Psoas muscle (tissue), 8 donors: ENCODE measurements around the gene DLX4. TPM values are rescaled to one million over a fixed set of nuclear protein-coding genes. Genes with fewer than 3 reads are reported as not detected.

ENCODE experiments used
- ATAC-seq, 4 donors: fragments of 200-7000 bp; cut with Tn5 transposase; one replicate each; pipeline ENCODE4 v1.9.1; 2020; ENCODE audit warnings: moderate library complexity in 3 of 4, mild to moderate bottlenecking in 2 of 4
- DNase-seq, 2 donors: peaks; one replicate each; pipeline ENCODE4 v3.0.0-alpha.2; 2020
- H3K27ac ChIP-seq: fragments of 200-600 bp; one replicate; pipeline ENCODE4 v1.8.0; 2022
- H3K27me3 ChIP-seq, 3 donors: fragments of 200-600 bp in 1 of 3; one replicate each; pipeline versions ENCODE4 v1.6.1 to v1.8.0; 2013 to 2022; ENCODE audit warnings: low read length in 2 of 3, mild to moderate bottlenecking in 2 of 3, moderate library complexity in 1 of 3; ENCODE audit not compliant: insufficient read depth in 3 of 3
- H3K36me3 ChIP-seq, 2 donors: fragments of 200-600 bp in 1 of 2; one replicate each; pipeline versions ENCODE4 v1.6.1 to v1.8.0; 2013 to 2022; ENCODE audit warnings: low read depth in 1 of 2, mild to moderate bottlenecking in 1 of 2, moderate library complexity in 1 of 2; ENCODE audit not compliant: insufficient read depth in 1 of 2
- H3K4me1 ChIP-seq: fragments of 200-600 bp; one replicate; pipeline ENCODE4 v1.8.0; 2022
- H3K4me3 ChIP-seq: fragments of 200-600 bp; one replicate; pipeline ENCODE4 v1.8.0; 2022; ENCODE audit warnings: mild to moderate bottlenecking
- H3K9me3 ChIP-seq: fragments of 200-600 bp; one replicate; pipeline ENCODE4 v1.8.0; 2022
- WGBS, 3 donors: extraction: QIAGEN DNeasy Blood & Tissue Kit; methylation state at CpG; one replicate each; pipeline versions ENCODE4 v1.1.6 to v1.1.7; 2013; 5-methylcytosine and 5-hydroxymethylcytosine counted together
- intact Hi-C, 2 donors: fragments of 100-400 bp; cut with DNase I; formaldehyde crosslinking; loops; one replicate each; pipeline versions ENCODE4 v1.11.0 to v1.14.2; 2022
- polyA plus RNA-seq, 3 donors: library from polyadenylated mRNA; stranded (reverse); fragments of 200-250 nt; gene quantifications; one replicate each; pipeline ENCODE4 v1.2.3, GENCODE V29; 2013
- total RNA-seq, 4 donors: library from RNA; stranded (reverse); fragmentation: NEBNext Ultra II Directional in 2 of 4; extraction: Animal tissue kit (Norgen Biotek cat#: 25700) in 2 of 4; gene quantifications; one replicate each; pipeline versions ENCODE4 v1.2.1 to v1.2.4, GENCODE V29; 2021 to 2023
- TF ChIP-seq, protein P1 (sequence below): fragments of 200-600 bp; IDR thresholded peaks from one replicate; pipeline ENCODE4 v1.8.0; 2022; ENCODE audit warnings: antibody characterized with exemption
- donor health status: healthy with polysubstance abuse.
- donor health status: DM: no; HTN: no; CAD: no; lungs with moderate emphysema.
- donor health status: Bipolar disorder and iron deficiency.
- donor health status: healthy.
- donor health status: DM: yes; HTN: yes; CAD: no.
- donor health status: DM: no; HTN: no; CAD: no.
- donor health status: DM: no; HTN: no; CAD: no.
- donor health status: DM: yes; HTN: yes; CAD: no.

Gene DLX4
- total and polyA plus RNA-seq, 7 donors = not detected

GRCh38 chr17:49924589-49924988 is 44.4 kb upstream of the DLX4 start:
- intact Hi-C loops = no loop called here
- Histone ChIP-seq H3K27me3 (peaks cover 0 to 21% (median 4%) of the 10 kb centered on the region in 3 donors), H3K36me3 (no peaks in the 10 kb centered on the region), H3K4me3 (no peak overlapping the region), H3K4me1 (no peaks in the 10 kb centered on the region), H3K27ac (no peak overlapping the region), H3K9me3 (no peaks in the 10 kb centered on the region)
- ATAC-seq (no peak), DNase-seq (no peak)
- TF ChIP-seq, protein P1, sequence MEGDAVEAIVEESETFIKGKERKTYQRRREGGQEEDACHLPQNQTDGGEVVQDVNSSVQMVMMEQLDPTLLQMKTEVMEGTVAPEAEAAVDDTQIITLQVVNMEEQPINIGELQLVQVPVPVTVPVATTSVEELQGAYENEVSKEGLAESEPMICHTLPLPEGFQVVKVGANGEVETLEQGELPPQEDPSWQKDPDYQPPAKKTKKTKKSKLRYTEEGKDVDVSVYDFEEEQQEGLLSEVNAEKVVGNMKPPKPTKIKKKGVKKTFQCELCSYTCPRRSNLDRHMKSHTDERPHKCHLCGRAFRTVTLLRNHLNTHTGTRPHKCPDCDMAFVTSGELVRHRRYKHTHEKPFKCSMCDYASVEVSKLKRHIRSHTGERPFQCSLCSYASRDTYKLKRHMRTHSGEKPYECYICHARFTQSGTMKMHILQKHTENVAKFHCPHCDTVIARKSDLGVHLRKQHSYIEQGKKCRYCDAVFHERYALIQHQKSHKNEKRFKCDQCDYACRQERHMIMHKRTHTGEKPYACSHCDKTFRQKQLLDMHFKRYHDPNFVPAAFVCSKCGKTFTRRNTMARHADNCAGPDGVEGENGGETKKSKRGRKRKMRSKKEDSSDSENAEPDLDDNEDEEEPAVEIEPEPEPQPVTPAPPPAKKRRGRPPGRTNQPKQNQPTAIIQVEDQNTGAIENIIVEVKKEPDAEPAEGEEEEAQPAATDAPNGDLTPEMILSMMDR = no peak
- 87 to 94% (median 91%) methylated on average over 7 of the region's 7 CpGs for WGBS, 3 donors

- peaks cover 0 to 34% (median 4%) of the 10 kb centered on the region in 3 donors for H3K27me3 ChIP-seq
- H3K4me3 ChIP-seq = no peak overlapping the region
- H3K4me1 ChIP-seq = no peaks in the 10 kb centered on the region
- TF ChIP-seq, protein P1 = no peak
- no peaks in the 10 kb centered on the region for H3K9me3 ChIP-seq
- peak; percentile 56 to 70 for DNase-seq
- intact Hi-C loops = no loop called here
- no peak overlapping the region for H3K27ac ChIP-seq
- WGBS, 3 donors = 35 to 52% (median 37%) methylated on average over 9 of the region's 9 CpGs
- ATAC-seq = peak in 2 of 4 donors; percentile 41 to 50
- H3K36me3 ChIP-seq = no peaks in the 10 kb centered on the region
Measured at GRCh38 chr17:49925921-49926320, 43.1 kb upstream of the DLX4 start.

DNA sequence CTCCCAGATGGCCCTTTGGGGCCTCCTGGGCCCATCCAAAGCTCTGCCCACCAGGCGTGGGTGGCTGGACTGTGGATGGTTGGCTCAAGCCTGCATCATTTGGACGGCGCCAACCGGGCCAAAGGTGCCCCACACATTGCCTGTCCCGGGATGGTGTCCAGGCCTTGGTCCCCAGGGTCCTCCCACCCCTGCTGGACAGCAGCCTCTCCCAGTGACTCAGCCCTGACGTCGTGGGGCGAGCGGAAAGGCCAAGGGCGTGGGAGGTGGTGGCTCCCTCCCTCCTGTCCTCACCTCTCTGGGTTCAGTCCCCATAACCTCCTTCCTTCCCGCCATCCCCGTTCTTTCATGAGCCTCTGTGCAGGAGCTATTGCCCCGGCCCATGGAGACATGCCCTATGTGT is 42.1 kb upstream of the DLX4 start:
- no peaks in the 10 kb centered on the region for H3K4me1 ChIP-seq
- H3K27me3 ChIP-seq = peaks cover 0 to 43% (median 4%) of the 10 kb centered on the region in 3 donors
- no peak overlapping the region for H3K27ac ChIP-seq
- H3K36me3 ChIP-seq = no peaks in the 10 kb centered on the region
- no peaks in the 10 kb centered on the region for H3K9me3 ChIP-seq
- WGBS, 3 donors = 28 to 45% (median 28%) methylated on average over 13 of the region's 13 CpGs
- DNase-seq (peak; percentile 81 to 85), ATAC-seq (peak in 3 of 4 donors; percentile 59 to 74 (median 66))
- intact Hi-C loops = no loop called here
- TF ChIP-seq, protein P1 = no peak
- H3K4me3 ChIP-seq = no peak overlapping the region

- WGBS, 3 donors = 54 to 57% (median 55%) methylated on average over 10 of the region's 10 CpGs
- no peaks in the 10 kb centered on the region for H3K36me3 ChIP-seq
- no peaks in the 10 kb centered on the region for H3K9me3 ChIP-seq
- H3K4me1 ChIP-seq = no peaks in the 10 kb centered on the region
- no peak overlapping the region for H3K4me3 ChIP-seq
- H3K27me3 ChIP-seq = peaks cover 0 to 50% (median 4%) of the 10 kb centered on the region in 3 donors
- TF ChIP-seq, protein P1 = no peak
- DNase-seq (no peak), ATAC-seq (no peak)
- intact Hi-C loops = no loop called here
- H3K27ac ChIP-seq = no peak overlapping the region
Measured at GRCh38 chr17:49928126-49928800, 40.7 kb upstream of the DLX4 start.
